Hepatocyte (in vitro differentiated cells): Measurements from ENCODE around the gene GTF3C2. TPM values are rescaled to one million over a fixed set of nuclear protein-coding genes. Genes with fewer than 3 reads are reported as not detected.
A peak's percentile ranks its signal among the peaks of the same experiment; 100 is the strongest.
"Not testable (repeated sequence)": the region's sequence is repeated elsewhere in the genome, so short reads cannot be mapped to it uniquely, and the experiment has no call there.

Experiments used
- DNase-seq: peaks from one replicate; pipeline ENCODE4 v3.0.0-alpha.2; 2016; ENCODE audit warnings: low spot score
- H2AFZ ChIP-seq: fragments of 200-600 bp; sonication (generic); 2 replicates; pipeline ENCODE4 v1.6.0; 2016; ENCODE audit warnings: antibody characterized with exemption, mild to moderate bottlenecking
- H3K27ac ChIP-seq: fragments of 200-600 bp; sonication (generic); 2 replicates; pipeline ENCODE4 v1.5.1; 2016; ENCODE audit warnings: mild to moderate bottlenecking
- H3K27me3 ChIP-seq: fragments of 200-600 bp; sonication (generic); 2 replicates; pipeline ENCODE4 v1.6.1; 2016
- H3K36me3 ChIP-seq: fragments of 200-600 bp; sonication (generic); replicated peaks from 2 replicates; pipeline ENCODE4 v1.5.1; 2016; ENCODE audit warnings: low read depth; ENCODE audit not compliant: insufficient read depth
- H3K4me1 ChIP-seq: fragments of 200-600 bp; sonication (generic); 2 replicates; pipeline ENCODE4 v1.5.1; 2016; ENCODE audit warnings: mild to moderate bottlenecking, moderate library complexity; ENCODE audit not compliant: insufficient read depth
- H3K4me2 ChIP-seq: fragments of 200-600 bp; sonication (generic); 2 replicates; pipeline ENCODE4 v1.6.0; 2016
- H3K4me3 ChIP-seq: fragments of 200-600 bp; sonication (generic); 2 replicates; pipeline ENCODE4 v1.5.1; 2016; ENCODE audit warnings: mild to moderate bottlenecking
- H3K79me2 ChIP-seq: fragments of 200-600 bp; sonication (generic); 2 replicates; pipeline ENCODE4 v1.6.0; 2017; ENCODE audit warnings: mild to moderate bottlenecking
- H3K9me2 ChIP-seq: fragments of 200-600 bp; sonication (generic); replicated peaks from 2 replicates; pipeline ENCODE4 v1.6.0; 2017; ENCODE audit warnings: mild to moderate bottlenecking; ENCODE audit not compliant: insufficient read depth
- H3K9me3 ChIP-seq: fragments of 200-600 bp; sonication (generic); 2 replicates; pipeline ENCODE4 v1.5.1; 2016; ENCODE audit warnings: low read depth, mild to moderate bottlenecking
- H4K20me1 ChIP-seq: fragments of 200-600 bp; sonication (generic); 2 replicates; pipeline ENCODE4 v1.6.0; 2016; ENCODE audit warnings: mild to moderate bottlenecking; ENCODE audit not compliant: insufficient read depth, poor library complexity, severe bottlenecking
- EZH2 ChIP-seq: fragments of 200-600 bp; sonication (generic); IDR thresholded peaks from 2 replicates; pipeline ENCODE4 v1.6.1; 2016; ENCODE audit warnings: antibody characterized with exemption, mild to moderate bottlenecking, borderline replicate concordance
- EZH2phosphoT487 ChIP-seq: fragments of 200-600 bp; sonication (generic); IDR thresholded peaks from one replicate; pipeline ENCODE4 v1.6.1; 2018; ENCODE audit warnings: antibody characterized with exemption, mild to moderate bottlenecking, low read depth, moderate library complexity; ENCODE audit not compliant: unreplicated experiment, severe bottlenecking
- WGBS: methylation state at CpG from one replicate; pipeline ENCODE4 v1.1.6; 2016; ENCODE audit warnings: low lambda C conversion rate; ENCODE audit errors: missing lambda C conversion rate; 5-methylcytosine and 5-hydroxymethylcytosine counted together
- polyA plus RNA-seq: library from polyadenylated mRNA; unstranded; fragments of >200 nt; fragmentation: Nextera tagmentation; extraction: Ambion mirVana; gene quantifications from 2 replicates; pipeline ENCODE4 v1.2.1, GENCODE V29; 2016
- total RNA-seq: library from RNA; depleted of rRNA; stranded (reverse); fragments of >200 nt; gene quantifications from 2 replicates; pipeline ENCODE4 v1.2.3, GENCODE V29; 2014
- TF ChIP-seq, protein P1 (sequence below): fragments of 200-600 bp; sonication (generic); IDR thresholded peaks from 2 replicates; pipeline ENCODE4 v1.5.1; 2016; ENCODE audit warnings: antibody characterized with exemption, mild to moderate bottlenecking; ENCODE audit not compliant: poor library complexity

The GTF3C2 gene
- total and polyA plus RNA-seq, 2 experiments from 2014 or later = 46.8 to 51.3 TPM

DNA sequence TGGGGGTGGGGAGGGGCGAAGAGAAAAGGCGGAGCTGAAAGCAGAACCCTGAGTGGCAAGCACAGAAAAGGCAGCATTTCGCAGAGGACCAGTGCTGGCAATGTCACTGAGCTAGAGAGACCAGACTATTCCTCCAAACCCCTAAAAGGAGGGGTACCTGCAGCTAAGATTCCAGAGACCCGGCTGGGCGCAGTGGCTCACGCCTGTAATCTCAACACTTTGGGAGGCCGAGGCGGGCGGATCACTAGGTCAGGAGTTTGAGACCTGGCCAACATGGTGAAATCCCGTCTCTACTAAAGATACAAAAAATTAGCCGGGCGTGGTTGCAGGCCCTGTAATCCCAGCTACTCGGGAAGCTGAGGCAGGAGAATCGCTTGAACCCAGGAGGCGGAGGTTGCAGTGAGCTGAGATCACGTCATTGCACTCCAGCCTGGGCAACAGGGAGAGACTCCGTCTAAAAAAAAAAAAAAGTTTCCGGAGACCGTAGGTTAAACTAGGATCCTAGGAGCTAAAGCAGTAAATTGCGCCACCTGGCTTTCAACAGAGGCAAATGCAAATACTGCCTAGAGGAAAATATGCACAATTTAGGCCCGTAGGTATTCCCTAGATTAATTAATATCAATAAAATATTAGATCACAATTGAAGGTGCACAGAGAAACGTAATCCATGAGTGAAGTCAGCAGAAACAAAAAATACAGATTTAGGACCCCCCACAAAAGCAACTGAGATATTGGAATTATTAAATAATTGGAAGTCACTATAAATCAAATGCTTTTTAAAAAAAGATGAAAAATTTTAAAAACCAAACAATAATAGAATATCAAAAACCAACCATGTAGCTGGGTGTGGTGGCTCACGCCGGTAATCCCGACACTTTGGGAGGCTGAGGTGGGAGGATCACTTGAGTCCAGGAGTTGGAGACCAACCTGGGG lies 53.2 kb downstream of the GTF3C2 start:
- WGBS = 43% methylated on average over 25 of the region's 25 CpGs
- H3K4me2 ChIP-seq = peak overlapping the region; percentile 71
- H3K9me2 ChIP-seq = no peaks in the 10 kb centered on the region
- H4K20me1 ChIP-seq = no peaks in the 10 kb centered on the region
- peaks cover 5% of the 10 kb centered on the region for H3K4me1 ChIP-seq
- H2AFZ ChIP-seq = peak overlapping the region; percentile 24
- peaks cover 41% of the 10 kb centered on the region for H3K27me3 ChIP-seq
- no peaks in the 10 kb centered on the region for H3K36me3 ChIP-seq
- TF ChIP-seq, protein P1, sequence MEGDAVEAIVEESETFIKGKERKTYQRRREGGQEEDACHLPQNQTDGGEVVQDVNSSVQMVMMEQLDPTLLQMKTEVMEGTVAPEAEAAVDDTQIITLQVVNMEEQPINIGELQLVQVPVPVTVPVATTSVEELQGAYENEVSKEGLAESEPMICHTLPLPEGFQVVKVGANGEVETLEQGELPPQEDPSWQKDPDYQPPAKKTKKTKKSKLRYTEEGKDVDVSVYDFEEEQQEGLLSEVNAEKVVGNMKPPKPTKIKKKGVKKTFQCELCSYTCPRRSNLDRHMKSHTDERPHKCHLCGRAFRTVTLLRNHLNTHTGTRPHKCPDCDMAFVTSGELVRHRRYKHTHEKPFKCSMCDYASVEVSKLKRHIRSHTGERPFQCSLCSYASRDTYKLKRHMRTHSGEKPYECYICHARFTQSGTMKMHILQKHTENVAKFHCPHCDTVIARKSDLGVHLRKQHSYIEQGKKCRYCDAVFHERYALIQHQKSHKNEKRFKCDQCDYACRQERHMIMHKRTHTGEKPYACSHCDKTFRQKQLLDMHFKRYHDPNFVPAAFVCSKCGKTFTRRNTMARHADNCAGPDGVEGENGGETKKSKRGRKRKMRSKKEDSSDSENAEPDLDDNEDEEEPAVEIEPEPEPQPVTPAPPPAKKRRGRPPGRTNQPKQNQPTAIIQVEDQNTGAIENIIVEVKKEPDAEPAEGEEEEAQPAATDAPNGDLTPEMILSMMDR = peak; percentile 90
- TF ChIP-seq EZH2phosphoT487 = no peak
- TF ChIP-seq EZH2 = no peak
- peak; percentile 83 for DNase-seq
- H3K4me3 ChIP-seq = no peak overlapping the region
- no peak overlapping the region for H3K27ac ChIP-seq
- H3K79me2 ChIP-seq = no peaks in the 10 kb centered on the region
- H3K9me3 ChIP-seq = no peaks in the 10 kb centered on the region

DNA sequence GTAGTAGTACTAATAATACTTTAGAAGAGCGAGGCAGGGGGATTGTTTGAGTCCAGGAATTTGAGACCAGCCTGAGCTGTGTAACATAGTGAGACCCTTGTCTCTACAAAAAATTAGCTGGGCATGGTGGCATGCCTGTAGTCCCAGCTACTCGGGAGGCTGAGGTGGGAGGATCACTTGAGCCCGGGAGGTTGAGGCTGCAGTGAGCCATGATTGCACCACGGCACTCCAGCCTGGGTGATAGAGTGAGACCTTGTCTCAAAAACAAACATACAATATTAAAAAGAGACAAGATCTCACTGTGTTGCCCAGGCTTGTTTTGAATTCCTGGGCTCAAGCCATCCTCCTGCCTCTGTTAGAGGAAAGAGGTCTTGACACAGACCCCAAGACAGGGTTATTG lies 56.0 kb downstream of the GTF3C2 start:
- H2AFZ ChIP-seq, DNase-seq: not testable (repeated sequence)

DNA sequence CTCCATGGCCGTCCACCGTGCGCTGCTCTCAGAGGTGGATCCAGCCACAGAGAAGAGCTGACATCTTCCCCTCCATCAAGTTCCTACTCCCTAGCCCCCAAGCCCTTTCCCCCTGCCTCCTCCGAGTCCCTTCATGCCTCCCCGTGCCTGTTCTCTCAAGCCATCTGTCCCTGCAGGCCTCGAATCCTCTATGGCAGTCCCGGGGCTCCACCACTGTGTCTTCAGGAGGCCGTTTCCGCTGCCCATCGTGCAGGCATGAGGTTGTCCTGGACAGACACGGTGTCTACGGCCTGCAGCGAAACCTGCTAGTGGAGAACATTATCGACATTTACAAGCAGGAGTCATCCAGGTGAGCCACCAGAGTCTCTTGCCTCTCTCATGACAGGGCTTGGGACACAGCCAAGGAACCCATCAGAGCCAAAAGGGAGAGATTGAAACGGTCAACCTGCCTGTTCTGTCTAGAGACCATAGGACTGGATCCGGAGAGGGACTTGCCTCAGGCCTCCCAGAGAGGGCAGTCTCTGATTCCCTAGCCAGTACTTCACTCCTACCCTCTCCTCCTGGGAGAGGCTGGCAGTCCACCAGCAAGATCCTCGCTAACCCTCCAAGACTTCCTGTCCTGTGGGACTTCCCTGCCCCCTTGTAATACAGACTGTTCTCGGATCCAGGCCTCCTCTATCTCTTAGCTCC lies 58.0 kb downstream of the GTF3C2 start:
- H3K27me3 ChIP-seq = no peaks in the 10 kb centered on the region
- no peak overlapping the region for H3K4me3 ChIP-seq
- H3K9me2 ChIP-seq = no peaks in the 10 kb centered on the region
- no peaks in the 10 kb centered on the region for H3K9me3 ChIP-seq
- H3K27ac ChIP-seq = no peak overlapping the region
- no peak for TF ChIP-seq EZH2
- TF ChIP-seq, protein P1 = no peak
- TF ChIP-seq EZH2phosphoT487 = no peak
- H3K36me3 ChIP-seq = no peaks in the 10 kb centered on the region
- H4K20me1 ChIP-seq = no peaks in the 10 kb centered on the region
- DNase-seq = no peak
- H3K4me1 ChIP-seq = peaks cover 3% of the 10 kb centered on the region
- H3K4me2 ChIP-seq = no peak overlapping the region
- 91% methylated on average over 18 of the region's 18 CpGs for WGBS
- no peaks in the 10 kb centered on the region for H3K79me2 ChIP-seq
- no peak overlapping the region for H2AFZ ChIP-seq

More for the DNA sequence above, 56.0 kb downstream of the GTF3C2 start:
- peaks cover 14% of the 10 kb centered on the region for H3K27me3 ChIP-seq
- H3K36me3 ChIP-seq, H3K27ac ChIP-seq, H3K79me2 ChIP-seq, H3K9me3 ChIP-seq, H3K4me1 ChIP-seq, H4K20me1 ChIP-seq, H3K4me3 ChIP-seq, H3K4me2 ChIP-seq, H3K9me2 ChIP-seq: not testable (repeated sequence)
- 96% methylated on average over 4 of the region's 4 CpGs for WGBS

DNA sequence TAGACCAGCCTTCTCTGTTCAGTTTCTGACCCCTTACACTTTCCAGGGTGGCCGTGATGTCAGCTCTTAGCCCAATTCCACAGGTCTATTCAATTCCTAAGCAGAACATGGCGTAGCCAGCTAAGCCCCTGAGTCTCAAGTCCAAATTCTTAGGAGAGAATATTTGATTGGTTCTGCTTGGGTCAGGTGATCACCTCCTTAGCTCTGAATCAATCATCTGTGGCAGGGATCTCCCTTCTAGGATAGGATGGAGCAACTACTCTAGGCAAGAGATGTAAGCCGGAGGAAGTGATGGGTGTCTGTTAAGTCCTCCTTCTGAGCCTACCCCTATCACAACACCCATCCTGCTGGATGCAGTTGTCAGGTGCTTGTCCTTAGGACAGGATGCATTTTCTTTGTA lies 59.4 kb downstream of the GTF3C2 start:
- no peak for TF ChIP-seq EZH2phosphoT487
- H3K27me3 ChIP-seq = no peaks in the 10 kb centered on the region
- no peaks in the 10 kb centered on the region for H4K20me1 ChIP-seq
- H3K36me3 ChIP-seq = no peaks in the 10 kb centered on the region
- H3K4me2 ChIP-seq = no peak overlapping the region
- DNase-seq = no peak
- H3K27ac ChIP-seq = no peak overlapping the region
- no peaks in the 10 kb centered on the region for H3K9me2 ChIP-seq
- WGBS = 81% methylated on average over 3 of the region's 3 CpGs
- H3K9me3 ChIP-seq = no peaks in the 10 kb centered on the region
- H3K4me3 ChIP-seq = no peak overlapping the region
- H3K4me1 ChIP-seq = peaks cover 4% of the 10 kb centered on the region
- no peaks in the 10 kb centered on the region for H3K79me2 ChIP-seq
- H2AFZ ChIP-seq = no peak overlapping the region
